ENCODE measurements around the gene CCDC40.

CCDC40 gene

DNA sequence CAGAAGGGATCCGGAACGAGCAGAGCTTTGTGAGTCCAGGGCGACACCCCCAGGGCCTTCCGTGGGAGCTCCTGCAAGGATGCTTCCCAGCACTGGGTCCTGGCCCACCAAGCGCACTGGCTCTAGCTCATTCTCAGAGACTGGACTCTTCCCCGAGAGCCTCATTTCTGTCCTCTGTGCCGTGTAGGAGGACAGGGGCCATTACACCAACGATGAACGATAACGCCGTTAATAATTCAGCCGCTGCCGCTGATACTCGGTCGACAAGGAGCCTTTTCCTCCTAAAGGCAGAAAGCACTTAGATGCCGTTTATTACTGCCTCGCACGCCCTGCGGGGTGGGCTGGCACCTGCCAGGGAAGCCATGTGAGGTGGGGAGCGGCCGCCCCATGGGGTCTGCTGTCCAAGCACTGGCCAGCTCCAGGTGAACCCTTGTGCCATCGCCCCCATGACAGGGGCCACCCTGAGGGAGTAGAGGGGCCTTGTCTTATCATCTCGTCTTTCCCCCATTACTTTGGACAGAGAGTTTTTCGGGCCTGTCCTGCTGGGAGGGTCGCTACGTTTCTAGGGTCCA is 34.3 kb upstream of the CCDC40 start:
- DNase-seq: no peak

DNA sequence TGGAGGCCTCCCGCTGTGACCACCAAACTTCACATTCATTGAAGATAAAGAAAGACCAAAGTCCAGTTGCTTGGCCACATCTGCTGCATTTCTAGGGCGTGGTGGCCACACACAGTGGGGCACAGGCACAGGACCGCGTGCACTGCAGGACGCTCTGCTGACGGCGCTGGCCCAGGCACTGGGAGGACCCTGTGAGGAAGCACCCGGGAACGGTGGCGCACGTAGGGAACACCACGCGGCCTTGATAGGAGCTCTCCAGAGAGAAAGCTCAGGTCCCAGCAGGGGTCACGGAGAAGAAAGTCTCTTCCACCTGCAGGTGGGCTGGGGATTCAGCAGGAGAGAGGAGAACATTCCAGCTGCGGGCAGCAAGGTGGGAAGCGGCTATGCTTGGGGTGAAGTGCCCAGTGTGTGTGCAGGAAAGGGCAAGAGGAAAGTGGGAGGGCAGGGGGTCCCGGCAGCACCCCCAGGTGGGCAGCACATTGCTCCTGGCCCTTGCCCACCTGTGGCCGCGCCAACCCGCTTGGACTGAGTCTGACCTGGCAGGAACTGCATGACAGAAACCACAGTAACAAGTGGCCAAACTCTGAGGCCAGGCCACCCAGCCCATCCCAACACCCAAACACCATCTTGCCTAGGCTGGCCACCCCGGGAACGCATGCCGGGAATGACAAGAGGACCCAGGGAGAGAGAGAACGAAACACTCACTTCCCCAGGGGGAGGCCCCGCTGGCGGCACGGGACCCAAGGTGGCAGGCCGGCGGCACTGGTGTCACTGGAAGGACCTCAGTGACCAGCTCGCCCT is 33.6 kb upstream of the CCDC40 start:
- no peak for DNase-seq

DNA sequence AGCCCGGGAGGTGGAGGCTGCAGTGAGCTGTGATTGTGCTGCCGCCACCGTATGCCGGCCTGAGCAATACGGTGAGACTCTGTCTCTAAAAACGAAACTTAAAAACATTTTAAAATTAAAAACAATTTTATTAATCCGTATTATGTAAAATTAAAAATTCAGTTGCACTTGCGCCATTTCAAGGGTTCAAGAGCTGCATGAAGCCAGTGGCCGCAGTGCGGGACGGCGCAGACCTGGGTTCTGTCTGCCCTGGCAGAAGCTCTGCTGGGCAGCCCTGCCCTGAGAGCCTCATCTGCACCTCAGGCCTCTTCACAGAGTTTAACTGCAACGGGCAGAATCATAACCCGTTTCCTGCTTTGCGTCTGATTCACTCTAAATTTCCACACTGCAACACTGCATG is 32.5 kb upstream of the CCDC40 start:
- DNase-seq: no peak

DNA sequence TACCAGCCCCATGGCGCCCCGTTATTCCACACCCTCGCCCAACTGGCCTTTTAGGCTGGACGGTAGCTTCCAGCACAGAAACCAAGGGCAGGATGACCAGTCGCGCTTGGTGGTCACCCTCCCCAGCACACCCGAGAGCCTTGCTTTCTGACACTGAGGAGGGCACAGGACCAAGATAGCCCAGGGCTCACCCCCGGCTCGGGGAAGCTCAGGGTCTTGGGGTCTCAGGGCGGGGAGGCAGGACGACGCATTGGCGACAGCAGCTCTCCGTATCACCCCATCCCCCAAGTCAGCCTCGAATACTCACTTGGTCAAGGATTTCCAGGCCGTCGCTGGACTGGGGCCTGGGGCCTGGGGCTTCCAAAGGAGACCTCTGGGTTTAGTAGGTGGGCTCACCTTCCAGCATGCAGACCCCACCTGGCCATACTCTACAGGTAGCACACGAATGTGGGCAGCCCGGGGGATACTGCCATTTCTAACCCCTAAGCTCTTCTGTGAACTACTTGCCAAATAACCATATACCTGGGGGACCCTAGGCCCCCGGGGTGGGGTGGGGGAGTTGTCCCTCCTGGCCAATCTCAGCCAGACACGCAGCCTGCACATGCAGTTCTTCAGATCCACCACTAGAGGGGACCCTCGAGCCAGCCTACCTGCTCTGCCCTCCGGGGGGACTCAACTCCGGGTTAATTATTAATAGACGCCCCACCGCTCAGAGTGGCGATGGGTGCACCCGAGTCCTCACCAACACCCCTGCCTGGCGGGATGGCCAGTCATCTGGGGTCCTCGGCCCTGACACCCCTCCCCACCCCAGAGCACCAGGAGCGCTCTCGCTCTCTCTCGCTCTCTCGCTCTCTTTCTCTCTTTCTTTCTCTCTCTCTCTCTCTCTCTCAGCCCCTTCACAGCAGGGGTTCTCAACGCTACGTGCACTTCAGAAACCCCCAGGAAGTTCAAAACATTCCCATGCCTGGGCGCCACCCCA is 30.8 kb upstream of the CCDC40 start:
- DNase-seq: no peak

DNA sequence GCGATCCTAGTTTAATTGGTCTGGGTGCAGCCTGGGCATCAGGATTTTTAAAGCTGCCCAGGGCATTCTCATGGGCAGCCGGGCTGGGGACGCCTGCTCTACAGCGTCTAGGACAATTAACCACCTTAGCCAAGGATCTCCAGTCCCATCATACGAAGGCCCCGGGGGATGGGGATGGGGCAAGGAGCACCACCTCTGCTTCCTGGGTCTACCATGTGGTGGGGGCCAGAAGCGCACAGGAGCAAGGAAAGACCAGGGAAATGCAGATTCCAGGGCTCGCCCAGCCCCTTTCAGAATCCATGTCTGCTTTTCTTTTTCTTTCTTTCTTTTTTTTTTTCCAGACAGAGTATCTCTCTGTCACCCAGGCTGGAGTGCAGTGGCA is 30.1 kb upstream of the CCDC40 start:
- DNase-seq: no peak

DNA sequence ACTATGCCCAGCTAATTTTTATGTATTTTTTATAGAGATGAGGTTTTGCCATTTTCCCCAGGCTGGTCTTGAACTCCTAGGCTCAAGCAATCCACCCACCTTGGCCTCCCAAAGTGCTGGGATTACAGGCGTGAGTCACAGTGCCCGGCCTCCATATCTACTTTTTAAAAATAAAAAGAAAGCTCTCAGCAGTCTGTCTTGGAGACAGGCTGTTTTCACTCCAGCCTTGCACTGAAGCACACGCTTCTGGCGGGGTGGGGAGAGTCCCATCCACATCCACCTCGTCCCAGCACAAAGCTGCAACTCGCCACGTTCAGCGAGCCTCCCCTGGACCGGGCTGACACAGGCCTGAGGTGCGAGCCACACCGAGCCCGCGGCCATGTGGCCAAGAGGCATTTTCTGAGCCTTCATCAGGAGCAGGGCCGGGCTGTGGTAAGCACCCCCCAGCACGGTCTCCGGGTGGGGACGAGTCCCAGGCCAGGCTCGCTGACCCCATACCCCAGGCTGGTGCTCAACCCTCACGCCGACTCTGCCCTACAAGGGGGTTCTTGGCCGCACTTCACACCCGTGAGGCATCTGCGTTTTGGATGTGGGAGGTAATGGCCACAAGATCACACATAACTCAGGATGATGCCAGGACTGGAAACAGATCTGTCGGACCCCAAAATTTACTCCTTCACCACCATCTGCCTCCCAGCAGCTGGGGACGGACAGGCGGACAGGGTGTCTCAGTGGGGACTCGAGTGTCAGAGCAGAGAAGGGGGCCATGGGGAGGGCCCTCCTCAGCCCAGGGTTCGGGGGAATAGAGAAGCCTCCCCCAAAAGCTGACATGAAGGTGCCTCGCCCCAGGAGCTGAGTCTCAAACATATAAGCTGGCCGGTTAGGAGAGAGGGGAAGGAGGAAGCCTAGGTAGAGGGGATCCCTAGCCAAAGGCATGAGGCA is 29.4 kb upstream of the CCDC40 start:
- no peak for DNase-seq

DNA sequence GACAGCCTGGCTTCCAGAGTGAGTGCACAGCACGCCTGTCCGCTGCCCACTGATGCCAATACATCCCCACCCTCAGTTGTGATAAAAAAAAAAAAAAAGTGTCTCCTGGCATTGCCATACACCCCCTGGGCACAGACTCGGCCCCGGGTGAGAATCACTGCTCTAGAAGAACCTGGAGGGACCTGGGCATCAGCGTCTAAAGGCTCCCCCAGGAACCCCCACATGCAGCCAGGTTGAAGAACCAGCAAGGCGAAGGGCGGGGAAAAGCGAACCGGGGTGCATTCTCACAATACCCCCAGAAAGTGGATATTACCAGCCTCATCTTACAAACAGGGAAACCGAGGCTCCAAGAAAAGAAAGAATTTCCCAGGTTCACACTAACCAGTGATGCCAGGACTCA is 28.5 kb upstream of the CCDC40 start:
- DNase-seq: no peak

DNA sequence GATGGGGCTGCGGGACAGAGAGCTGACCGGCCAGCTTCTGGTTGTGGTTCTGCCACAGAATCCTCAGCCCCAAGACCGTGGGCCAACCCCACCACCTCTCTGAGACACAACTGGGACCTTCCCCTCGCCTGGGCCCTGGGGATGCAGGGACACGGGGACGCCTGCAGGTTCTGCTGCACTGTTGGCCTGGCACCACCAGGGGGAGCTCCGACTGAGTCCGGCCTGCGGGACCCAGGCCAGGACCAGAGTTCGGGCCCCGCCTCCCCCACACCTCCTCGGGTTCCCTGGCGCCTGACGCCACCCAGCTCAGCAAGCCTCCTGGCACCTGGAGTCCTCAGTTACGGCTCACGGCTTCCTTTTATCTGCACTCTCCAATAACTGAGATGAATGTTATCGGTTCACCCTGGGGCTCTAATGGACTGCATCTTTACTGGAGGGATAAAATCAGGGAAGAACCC is 28.0 kb upstream of the CCDC40 start:
- peak; percentile 43 for DNase-seq

DNA sequence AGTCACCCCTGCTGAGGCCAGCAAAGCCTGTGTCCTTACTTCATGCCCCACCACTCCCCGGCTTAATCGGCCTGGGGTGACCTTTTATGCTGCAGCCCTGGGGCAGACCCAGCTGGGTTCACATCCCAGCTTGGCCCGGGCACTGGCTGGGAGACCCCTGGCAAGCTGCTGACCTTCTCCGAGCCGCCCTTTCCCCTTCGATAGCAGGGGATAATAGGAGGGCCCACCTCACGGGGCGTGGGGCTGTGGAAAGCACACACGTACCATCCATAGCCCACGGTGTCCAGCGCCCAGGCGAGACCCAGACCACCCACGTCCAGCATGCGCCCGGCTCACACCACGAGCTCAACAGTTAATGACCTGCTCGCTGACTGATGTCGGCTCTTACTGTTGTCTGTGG is 27.6 kb upstream of the CCDC40 start:
- DNase-seq: no peak

DNA sequence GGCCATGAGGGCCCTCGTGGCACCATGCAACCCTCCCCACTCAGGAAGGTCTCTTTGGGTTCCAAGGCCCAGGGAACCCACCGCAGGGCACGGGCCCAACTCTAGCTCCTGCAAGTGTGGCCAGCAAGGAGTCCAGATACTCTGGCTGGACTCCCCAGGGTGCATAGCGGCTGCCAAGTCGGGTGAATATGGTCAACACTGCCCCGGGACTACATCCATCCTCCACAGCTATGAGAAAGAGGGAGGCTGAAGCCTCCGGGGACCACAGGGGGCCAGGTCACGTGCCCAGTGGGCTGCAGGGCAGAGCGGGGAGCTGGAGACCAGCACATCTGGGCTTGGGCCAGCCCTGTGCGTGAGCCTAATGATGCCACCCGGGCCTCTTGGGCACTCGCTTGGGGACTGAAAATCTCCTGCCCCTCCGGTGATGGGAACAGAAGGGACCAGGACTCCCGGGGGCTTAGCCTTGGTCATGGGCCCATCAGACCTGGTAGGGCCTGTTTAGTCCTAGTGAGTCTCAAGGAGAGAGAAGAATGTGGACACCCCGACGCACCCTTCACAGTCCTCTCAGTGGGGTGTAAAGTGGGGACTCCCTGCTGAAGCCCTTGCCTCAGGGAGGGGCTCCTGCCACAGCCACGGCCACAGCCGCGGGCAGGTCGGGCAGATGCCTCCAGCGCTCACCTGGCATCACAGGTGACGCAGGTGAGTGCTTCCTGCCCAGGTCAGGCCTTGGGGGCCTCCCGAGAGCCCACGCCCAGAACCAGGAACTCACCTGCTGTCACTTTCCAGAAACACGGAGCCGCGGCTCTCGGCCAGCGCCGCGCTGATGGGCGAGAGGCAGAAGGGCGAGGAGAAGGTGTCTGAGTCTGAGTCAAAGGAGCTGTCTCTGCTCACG is 26.8 kb upstream of the CCDC40 start:
- DNase-seq: no peak

DNA sequence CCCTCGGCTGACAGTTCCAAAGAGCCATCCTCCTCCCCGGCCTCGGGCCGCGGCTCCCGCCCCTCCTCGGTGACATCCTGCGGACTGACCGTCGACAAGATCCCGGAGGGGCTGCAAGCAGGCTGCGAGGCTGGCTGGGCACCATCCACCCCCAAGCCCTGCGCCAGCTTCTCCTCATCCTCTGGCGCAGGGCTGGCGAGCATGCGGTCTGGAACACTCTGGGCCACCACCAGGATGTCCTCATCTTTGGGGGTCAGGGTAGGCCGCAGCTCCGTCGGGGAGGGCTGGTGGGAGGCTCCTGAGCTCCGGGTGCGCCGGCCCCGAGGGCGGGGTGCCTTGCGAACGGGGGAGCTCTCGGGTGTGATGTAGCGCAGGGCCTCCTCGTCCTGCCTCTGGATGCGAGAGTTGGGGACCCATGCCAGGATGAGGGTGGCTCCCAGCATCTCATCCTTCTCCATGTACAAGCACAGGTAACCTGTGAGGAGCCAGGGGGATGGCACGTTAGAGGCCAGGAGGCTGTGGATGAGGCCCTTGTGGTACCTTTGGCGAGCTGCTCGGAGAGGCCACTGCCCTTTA is 26.1 kb upstream of the CCDC40 start:
- no peak for DNase-seq

DNA sequence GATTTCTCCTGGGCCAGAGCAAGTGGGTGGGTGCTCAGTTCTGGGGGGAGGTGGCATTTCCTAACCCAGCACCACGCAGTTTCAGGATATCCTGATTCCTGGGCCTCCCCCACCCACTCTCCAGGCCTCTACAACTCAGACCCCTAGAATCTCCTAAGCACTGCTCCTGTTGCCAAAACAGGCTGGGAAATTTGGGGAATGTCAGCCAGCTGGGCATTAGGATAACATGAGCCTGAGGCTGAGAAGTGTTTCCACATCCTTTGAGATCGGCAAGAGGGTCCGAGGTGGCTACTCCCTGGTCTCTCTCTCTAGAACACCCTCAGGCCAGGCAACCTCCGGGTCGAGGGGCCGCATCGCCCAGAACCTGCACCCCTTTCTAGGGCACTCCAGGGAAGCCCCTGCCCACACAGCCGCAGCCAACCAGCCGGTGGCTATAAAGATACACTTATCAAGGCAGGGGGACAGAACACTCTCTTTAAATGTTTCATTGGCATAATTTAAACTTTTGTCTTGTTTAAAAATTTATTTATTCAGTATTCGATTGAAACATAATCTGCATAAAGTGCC is 24.4 kb upstream of the CCDC40 start:
- no peak for DNase-seq

DNA sequence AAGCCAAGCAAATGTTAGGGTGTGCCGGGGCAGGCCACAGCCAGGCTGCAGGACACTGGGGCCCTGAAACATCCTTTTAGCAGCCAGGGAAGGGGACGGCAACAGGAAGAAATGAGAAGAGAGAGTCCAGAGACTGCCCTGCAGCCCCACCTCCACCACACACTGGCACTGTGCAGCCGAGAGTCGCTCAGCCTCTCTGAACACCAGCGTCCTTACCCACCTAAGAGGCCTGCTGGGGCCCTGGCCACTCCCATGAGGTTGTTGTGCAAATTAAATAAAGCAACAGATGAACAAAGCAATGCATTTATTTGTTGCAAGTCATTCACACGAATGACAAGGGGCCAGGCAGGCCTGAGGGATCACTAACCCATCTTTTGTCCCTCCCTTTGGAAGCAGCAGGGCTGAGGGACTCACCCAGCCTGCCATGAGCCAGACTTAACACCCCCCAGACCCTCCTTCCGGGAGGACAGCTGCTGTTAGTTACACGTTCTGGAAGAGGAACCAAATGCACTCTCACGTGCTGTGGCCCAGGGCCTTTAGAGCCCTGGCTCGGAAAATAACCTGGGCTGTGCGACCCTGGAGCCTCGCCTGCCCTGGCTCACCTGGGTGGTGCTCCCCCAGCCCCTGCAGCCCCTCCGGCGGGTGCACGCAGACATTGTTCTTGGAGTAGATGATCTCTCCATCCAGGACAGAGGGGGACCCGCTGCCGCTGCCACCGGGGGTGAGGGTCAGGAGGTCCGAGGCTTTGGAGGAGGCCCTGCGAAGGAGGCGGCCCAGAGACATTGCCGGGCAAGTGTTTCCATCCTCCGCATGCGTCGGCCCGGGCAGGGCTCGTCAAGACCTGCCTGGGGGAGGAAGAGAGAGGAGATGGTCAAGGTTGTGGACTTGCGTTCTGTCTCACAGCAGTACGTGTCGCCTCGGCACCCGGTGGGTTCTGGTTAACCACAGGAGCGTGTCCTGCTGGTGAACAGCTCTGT is 23.4 kb upstream of the CCDC40 start:
- no peak for DNase-seq

DNA sequence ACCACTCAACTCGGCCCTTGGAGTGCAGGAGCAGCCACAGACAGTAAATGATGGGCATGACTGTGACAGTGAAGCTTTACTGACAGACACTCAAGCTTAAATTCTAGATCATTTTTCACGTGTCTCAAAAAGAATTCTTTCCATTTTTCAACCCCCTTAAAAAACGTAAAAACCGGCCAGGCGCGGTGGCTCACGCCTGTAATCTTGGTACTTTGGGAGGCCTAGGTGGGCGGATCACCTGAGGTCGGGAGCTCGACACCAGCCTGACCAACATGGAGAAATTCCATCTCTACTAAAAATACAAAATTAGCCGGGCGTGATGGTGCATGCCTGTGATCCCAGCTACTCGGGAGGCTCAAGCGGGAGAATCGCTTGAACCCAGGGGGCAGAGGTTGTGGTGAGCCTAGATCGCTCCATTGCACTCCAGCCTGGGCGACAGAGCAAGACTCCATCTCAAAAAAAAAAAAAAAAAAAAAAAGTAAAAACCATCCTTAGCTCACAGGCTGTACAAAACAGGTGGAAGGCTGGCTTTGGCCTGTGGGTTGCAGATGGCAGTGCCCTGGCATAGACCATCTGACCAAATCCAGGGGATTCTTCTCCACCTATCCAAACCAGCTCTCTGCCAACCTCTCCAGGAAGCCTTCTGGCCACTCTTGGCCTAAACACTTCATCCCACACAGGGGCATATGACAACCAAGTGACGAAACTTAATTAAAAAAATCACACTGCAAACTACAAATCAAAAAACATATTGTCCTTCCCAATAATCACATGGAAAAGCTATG is 19.0 kb upstream of the CCDC40 start:
- no peak for DNase-seq

DNA sequence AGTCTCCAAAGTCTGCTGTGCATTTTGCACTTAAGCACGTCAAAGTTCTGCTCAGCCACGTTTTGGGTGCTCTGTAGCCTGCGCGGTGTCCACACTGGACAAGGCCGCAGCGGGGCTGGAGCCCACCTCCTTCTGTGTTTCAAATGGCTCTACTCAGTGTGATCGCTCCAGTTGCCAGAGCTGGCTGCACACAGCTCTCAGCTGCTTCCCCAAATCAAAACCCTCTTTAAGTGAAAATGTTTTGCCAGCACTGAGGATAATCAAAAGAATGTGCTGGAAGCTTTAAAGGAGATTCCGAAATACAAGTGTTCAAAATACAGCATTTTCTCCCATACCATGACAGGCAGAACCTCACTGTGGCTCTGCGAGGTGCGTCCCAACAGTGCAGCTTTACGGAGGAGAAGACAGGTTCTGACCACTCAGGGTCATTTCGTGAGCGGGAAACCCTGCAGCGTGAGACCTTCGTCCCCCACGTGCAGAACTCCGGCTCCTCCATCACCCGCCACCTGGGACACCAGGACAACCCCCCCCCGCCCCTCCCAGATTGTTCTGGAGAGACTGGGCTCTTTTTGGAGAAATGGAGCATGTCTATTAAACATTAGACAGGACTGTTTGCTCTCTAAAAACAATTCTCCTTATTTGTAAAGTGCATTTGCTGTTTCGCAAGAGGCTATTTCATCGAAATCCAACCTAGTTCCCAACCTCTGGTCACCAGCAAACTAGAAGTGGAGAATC is 17.4 kb upstream of the CCDC40 start:
- no peak for DNase-seq

DNA sequence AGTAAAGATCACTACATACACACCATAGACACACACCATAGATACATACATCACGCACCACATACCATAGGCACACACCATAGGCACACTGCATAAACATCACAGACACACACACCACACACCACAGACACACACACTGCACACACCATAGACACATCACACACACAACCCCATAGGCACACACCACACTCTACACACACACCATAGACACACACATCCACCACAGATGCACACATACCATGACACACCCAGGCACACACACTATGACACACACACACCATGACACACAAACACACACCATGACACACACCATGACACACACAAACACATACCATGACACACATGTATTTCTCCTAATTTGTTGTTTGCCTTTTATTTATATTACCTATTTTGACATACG is 14.8 kb upstream of the CCDC40 start:
- DNase-seq: no peak

DNA sequence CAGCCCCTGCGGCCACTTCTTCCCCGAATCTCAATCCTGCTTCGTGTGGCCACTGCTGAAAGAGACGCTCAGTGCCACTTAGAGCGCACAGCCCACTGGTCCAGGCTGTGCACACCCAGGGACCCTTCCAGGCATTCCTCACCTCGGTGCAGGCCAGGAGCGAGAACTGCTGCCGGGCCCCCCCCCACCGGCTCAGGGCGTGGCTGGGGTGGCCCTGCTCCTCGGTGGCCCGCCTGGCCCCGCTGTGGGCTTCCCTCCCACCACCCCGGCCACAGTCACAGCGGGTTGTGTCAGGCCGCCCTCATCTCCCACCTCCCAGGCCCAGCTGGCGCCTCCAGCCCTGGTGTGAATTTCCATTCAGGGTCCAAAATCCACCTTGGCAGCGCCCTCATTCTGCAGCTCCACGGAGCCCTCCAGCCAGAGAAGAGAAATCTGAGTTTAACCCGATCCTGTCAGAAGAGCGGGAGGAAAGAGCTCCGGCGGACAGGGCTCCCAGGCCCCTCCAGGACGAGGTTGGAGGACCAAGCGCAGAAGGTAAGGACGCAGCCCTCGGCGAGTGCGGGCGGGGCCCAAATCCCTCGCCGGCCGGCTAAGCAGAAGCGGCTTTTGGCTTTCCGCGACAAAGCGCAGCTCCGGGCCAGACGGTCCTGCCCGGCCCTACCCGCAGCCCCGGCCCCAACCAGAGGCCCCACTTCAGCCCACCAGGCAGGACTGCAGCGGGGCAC is 12.8 kb upstream of the CCDC40 start:
- DNase-seq: no peak

Measured in DMS 273 treated with DMSO at 0.1 percent for 48 hours (cell line).